Measurements from ENCODE around the gene NBPF20.
A peak's percentile ranks its signal among the peaks of the same experiment; 100 is the strongest.
"Not testable (repeated sequence)": the region's sequence is repeated elsewhere in the genome, so short reads cannot be mapped to it uniquely, and the experiment has no call there.

The NBPF20 gene

DNA sequence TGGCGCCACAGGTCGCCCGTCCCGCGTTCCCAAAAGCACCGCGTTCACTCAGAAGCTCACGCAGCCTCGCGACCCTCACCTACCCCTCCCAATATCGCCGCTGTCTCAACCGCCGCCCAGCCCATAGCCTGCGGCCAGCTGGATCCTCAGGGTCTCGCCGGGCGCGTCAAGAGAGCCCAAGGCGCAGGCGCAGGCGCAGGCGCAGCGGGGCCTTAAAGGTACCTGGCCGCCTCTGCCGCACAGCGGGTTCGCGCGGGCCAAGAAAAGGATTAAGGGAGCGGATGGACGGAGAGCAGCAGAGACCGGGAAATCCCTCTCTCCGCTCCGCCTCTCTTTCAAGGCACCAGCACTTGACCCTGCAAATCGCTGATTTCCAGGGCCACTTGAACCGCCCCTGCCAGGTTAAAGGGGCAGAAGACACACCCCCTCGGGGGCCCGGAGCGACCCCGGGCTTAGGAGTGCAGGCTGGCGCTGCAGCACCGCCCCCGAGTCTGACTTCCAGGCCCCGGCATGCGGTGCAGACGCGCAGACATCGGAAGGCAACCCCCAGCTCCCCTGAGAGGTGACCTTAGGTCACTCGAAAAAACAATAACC, at the start of gene NBPF20:
Gene NBPF20 (minus strand): TSS at position 168 of the 594 bp plus-strand sequence. CDS start 20,331 bp downstream, outside the sequence.
- DNase-seq = peak; percentile 91
- H3K36me3 Mint-ChIP-seq (ENCODE audit: low read depth) = peaks cover 14% of the 10 kb centered on the region
- peaks cover 26% of the 10 kb centered on the region for H3K9me3 Mint-ChIP-seq
- H3K4me1 Mint-ChIP-seq = peaks cover 16% of the 10 kb centered on the region
- TF ChIP-seq, protein P1, sequence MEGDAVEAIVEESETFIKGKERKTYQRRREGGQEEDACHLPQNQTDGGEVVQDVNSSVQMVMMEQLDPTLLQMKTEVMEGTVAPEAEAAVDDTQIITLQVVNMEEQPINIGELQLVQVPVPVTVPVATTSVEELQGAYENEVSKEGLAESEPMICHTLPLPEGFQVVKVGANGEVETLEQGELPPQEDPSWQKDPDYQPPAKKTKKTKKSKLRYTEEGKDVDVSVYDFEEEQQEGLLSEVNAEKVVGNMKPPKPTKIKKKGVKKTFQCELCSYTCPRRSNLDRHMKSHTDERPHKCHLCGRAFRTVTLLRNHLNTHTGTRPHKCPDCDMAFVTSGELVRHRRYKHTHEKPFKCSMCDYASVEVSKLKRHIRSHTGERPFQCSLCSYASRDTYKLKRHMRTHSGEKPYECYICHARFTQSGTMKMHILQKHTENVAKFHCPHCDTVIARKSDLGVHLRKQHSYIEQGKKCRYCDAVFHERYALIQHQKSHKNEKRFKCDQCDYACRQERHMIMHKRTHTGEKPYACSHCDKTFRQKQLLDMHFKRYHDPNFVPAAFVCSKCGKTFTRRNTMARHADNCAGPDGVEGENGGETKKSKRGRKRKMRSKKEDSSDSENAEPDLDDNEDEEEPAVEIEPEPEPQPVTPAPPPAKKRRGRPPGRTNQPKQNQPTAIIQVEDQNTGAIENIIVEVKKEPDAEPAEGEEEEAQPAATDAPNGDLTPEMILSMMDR (IDR thresholded peaks at IDR 0.05) = no peak
- H3K4me3 Mint-ChIP-seq = peak within 1 kb of the TSS; percentile 94
- peaks cover 56% of the 10 kb centered on the region for H3K27me3 Mint-ChIP-seq (ENCODE audit: low read depth, poor library complexity)
- H3K27ac Mint-ChIP-seq = peak within 1 kb of the TSS; percentile 96

DNA sequence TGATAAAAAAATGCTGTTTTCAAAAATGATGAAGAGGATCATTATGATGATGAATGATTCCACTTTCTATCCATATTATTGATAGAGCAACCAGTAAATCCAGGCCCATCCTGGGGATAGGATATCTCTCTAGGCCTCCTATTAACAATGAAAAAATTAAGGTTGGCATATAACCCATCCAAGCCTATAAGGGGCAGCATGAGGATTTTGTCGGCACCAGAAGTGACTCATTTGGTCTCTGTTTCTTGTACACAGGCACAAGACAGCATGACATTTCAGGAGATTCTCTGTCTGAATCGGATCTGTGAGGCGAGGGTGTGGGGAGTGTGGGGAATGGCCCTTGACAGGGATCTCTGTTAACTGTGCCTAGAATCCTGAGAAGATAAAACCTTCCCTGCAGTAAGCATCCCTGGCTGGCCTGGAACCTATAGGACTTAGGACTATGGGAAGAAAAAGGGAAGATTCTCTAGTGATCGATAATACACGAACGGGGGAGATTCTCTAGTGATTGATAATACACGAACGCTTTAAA, 49.5 kb upstream of the NBPF20 start:
- H3K27me3 Mint-ChIP-seq (ENCODE audit: low read depth, poor library complexity) = peaks cover 32% of the 10 kb centered on the region
- H3K27ac Mint-ChIP-seq; H3K9me3 Mint-ChIP-seq; H3K36me3 Mint-ChIP-seq (ENCODE audit: low read depth); H3K4me1 Mint-ChIP-seq; DNase-seq: not testable (repeated sequence)
- H3K4me3 Mint-ChIP-seq = peak overlapping the region; percentile 85

DNA sequence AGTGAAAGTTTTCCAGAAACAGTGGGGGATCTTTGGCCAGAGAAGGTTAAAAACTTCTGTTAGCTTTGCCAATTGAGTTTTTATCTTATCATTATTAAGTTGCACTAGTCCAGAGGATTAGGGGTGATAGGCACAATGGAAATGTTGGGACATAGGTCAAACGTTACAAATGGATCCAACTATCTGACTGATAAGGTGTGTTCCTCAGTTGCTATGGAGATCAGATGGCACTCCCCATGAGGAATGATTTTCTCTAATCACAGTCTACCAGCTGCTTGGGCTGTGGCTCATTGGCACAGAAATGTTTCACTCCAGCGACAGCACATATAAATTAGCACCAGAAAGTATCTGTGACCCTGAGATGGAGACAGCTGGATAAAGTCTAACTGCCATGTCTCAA, 47.3 kb upstream of the NBPF20 start:
- H3K27me3 Mint-ChIP-seq (ENCODE audit: low read depth, poor library complexity) = peaks cover 28% of the 10 kb centered on the region

DNA sequence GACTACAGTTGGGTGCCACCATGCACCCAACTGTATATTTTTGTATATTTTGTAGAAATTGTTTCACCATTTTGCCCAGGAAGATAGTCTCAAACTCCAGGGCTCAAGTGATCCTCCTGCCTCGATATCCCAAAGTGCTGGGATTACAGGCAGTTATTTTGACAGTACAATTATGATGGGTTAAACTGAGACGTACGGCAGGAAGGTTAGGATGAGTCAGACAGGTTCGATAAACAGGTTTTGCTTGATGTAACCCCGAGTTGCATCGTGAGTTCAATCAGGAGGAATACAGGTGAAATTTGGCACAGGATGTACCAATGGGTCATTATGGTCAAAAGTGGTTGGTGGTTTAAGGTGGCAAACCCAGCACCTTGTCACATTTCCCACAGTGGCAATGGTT, 46.0 kb upstream of the NBPF20 start:
- not testable (repeated sequence) for H3K9me3 Mint-ChIP-seq; H3K27ac Mint-ChIP-seq; H3K4me1 Mint-ChIP-seq; H3K36me3 Mint-ChIP-seq (ENCODE audit: low read depth); H3K4me3 Mint-ChIP-seq; DNase-seq
- peaks cover 24% of the 10 kb centered on the region for H3K27me3 Mint-ChIP-seq (ENCODE audit: low read depth, poor library complexity)

More for the DNA sequence above, 47.3 kb upstream of the NBPF20 start:
- H3K9me3 Mint-ChIP-seq; DNase-seq; H3K4me1 Mint-ChIP-seq; H3K27ac Mint-ChIP-seq; H3K4me3 Mint-ChIP-seq; H3K36me3 Mint-ChIP-seq (ENCODE audit: low read depth): not testable (repeated sequence)

DNA sequence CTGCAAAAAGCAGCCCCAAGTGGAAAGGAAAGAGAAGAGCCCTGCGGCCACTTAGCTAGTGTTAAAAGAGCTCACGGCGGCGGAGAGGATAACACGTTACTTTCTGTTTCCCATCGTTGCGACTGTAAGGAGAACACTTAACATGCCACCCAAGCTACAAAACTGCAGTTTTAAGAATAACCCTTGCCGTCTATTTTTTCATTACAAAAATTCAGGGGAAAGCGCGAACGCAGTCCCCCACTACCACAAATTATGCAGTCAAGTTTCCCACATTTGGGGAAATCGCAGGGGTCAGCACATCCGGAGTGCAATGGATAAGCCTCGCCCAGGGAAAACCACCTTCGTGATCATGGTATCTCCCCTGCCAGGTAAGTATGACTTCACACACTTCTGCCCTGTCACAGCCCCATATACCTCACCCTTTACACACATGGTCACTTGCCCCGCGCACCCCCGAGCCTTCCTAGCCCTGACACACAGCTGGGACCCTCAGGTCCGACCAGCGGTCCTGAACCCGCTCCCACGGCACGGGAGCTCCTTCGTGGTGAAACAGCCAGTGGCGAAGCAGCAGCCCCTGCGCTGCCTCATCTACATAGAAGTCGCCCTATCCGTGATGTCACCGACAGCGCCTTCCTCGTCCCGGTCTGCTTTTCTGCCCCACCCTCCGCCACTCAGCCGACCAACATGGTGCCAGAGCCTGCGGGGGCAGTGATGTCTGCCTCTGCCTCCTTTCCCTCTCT, 40.2 kb upstream of the NBPF20 start:
- Mint-ChIP-seq H3K4me3 (peak overlapping the region; percentile 85), H3K27ac (peak overlapping the region; percentile 100), H3K27me3 (ENCODE audit: low read depth, poor library complexity) (peaks cover 27% of the 10 kb centered on the region)
- not testable (repeated sequence) for H3K9me3 Mint-ChIP-seq; H3K36me3 Mint-ChIP-seq (ENCODE audit: low read depth); H3K4me1 Mint-ChIP-seq
- peak; percentile 39 for DNase-seq

DNA sequence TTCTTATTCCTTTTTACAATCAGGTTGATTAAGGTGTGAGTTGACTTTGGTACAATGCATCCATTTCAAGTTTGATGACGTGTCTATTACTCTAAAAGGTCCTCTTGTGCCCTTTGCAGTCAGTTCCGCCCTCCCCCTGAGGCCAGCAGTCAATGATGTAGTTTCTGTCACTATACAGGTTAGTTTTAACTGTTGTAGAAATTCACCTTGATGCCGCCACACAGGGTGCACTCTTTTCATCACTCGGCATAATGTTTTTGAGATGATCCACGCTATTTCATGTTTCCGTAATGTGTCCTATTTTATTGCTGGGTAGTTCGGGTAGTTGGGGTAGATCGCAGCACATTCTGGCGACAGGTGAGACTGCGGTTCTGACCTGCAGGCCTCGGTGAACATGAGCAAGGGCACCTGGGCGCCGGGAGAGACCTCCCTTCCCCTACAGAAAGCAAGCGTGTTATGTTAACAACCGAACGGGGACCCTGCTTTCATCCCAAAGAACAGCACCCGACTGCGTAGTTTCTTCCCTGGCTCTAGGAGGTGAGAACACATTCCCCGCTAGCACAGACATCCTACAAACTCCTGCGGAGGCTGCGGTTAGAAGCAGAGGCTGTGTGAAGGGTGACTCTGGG, 39.4 kb upstream of the NBPF20 start:
- H3K4me1 Mint-ChIP-seq; DNase-seq; H3K36me3 Mint-ChIP-seq (ENCODE audit: low read depth); H3K9me3 Mint-ChIP-seq: not testable (repeated sequence)
- H3K4me3 Mint-ChIP-seq = peak overlapping the region; percentile 85
- peak overlapping the region; percentile 100 for H3K27ac Mint-ChIP-seq
- H3K27me3 Mint-ChIP-seq (ENCODE audit: low read depth, poor library complexity) = peaks cover 32% of the 10 kb centered on the region

DNA sequence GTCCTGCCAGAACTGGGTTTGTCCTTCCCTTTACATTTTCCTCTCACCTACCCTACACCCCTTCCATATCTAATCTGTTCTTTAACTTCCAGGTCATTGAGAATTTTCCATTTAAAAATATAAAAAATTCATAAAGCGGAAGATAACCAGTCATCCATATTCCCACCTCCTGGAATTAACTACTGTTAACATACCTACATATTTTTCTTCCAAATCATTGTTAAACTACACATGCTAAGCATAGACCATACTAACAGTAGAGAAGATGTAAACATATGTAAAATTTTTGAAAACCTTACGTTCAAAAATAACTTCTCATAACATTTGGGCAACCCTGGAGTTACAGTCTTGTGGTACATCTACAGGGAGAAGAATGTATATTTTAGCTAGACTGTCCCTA, 38.6 kb upstream of the NBPF20 start:
- DNase-seq; H3K27ac Mint-ChIP-seq; H3K9me3 Mint-ChIP-seq; H3K4me1 Mint-ChIP-seq; H3K4me3 Mint-ChIP-seq; H3K36me3 Mint-ChIP-seq (ENCODE audit: low read depth): not testable (repeated sequence)
- H3K27me3 Mint-ChIP-seq (ENCODE audit: low read depth, poor library complexity) = peaks cover 36% of the 10 kb centered on the region

DNA sequence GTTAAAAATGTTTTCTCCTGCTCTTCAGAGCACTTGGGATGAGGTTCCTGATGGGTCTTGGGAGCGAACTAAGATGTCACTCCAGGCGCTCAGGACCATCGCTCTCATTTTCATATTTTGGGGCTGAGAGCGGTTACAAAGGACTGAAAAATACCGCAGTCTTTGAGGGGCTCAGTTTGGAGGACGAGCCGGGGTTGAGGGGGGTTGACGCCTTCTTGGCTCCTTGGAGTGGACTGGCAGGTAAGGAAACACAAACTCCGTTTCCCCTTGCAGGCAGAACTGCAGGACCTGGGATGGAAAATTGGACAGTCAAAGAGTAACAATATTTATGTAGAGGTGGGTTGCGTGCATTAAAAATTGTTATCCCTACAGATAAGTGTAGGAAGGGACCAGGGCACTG, 35.3 kb upstream of the NBPF20 start:
- Mint-ChIP-seq H3K4me3 (peak overlapping the region; percentile 54), H3K27me3 (ENCODE audit: low read depth, poor library complexity) (peaks cover 48% of the 10 kb centered on the region)
- not testable (repeated sequence) for H3K36me3 Mint-ChIP-seq (ENCODE audit: low read depth); H3K4me1 Mint-ChIP-seq; H3K9me3 Mint-ChIP-seq; H3K27ac Mint-ChIP-seq; DNase-seq

DNA sequence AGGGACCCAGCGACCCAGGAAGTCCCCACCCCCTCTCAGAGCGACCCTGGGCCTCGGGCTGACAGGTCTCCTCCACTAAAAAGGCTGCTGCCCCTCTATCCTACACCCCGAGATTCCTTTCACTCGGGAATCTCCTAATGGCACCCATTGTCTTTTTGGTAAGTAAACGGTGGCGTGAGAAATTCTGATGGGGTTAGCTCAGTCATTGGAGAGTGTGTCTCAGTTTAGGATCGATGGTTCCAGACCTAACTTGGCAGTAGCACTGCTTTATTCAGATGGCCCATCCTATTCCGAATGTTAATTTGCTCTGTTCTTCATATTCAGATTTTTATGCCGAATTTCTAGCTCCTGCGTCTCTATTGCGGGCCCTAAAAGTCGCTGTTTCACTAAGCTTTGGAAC, 34.6 kb upstream of the NBPF20 start:
- H3K27ac Mint-ChIP-seq = not testable (repeated sequence)
- Mint-ChIP-seq H3K27me3 (ENCODE audit: low read depth, poor library complexity) (peaks cover 51% of the 10 kb centered on the region), H3K4me3 (peak overlapping the region; percentile 73)

GRCh38 chr1:145459591-145459990, 34.2 kb upstream of the NBPF20 start:
- H3K4me3 Mint-ChIP-seq; DNase-seq; H3K9me3 Mint-ChIP-seq; H3K36me3 Mint-ChIP-seq (ENCODE audit: low read depth); H3K27ac Mint-ChIP-seq; H3K4me1 Mint-ChIP-seq: not testable (repeated sequence)
- H3K27me3 Mint-ChIP-seq (ENCODE audit: low read depth, poor library complexity) = peaks cover 56% of the 10 kb centered on the region

More for the DNA sequence above, 34.6 kb upstream of the NBPF20 start:
- not testable (repeated sequence) for H3K9me3 Mint-ChIP-seq; H3K4me1 Mint-ChIP-seq; H3K36me3 Mint-ChIP-seq (ENCODE audit: low read depth); DNase-seq

DNA sequence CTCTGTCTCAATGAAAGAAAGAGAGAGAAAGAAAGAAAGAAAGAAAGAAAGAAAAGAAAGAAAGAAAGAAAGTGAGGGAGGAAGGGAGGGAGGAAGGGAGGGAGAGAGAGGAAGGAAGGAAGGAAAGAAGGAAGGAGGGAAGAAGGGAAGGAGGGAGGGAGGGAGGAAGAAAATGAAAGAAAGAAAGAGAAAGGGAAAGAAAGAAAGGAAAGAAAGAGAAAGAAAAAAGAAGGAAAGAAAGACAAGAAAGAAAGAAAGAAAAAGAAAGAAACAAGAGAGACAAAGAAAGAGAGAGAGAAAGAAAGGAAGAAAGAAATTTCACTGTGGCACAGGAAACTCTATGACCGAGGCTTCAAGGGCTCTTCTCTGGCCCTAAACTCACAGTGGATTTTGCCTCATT, 33.7 kb upstream of the NBPF20 start:
- Mint-ChIP-seq H3K27me3 (ENCODE audit: low read depth, poor library complexity) (peaks cover 58% of the 10 kb centered on the region), H3K4me3 (peak overlapping the region; percentile 70)
- not testable (repeated sequence) for DNase-seq; H3K4me1 Mint-ChIP-seq; H3K36me3 Mint-ChIP-seq (ENCODE audit: low read depth); H3K27ac Mint-ChIP-seq; H3K9me3 Mint-ChIP-seq

- Mint-ChIP-seq H3K27me3 (ENCODE audit: low read depth, poor library complexity) (peaks cover 55% of the 10 kb centered on the region), H3K4me3 (peak overlapping the region; percentile 68)
- not testable (repeated sequence) for H3K4me1 Mint-ChIP-seq; H3K27ac Mint-ChIP-seq; DNase-seq; H3K9me3 Mint-ChIP-seq; H3K36me3 Mint-ChIP-seq (ENCODE audit: low read depth)
Observed at GRCh38 chr1:145454824-145455177, 29.4 kb upstream of the NBPF20 start.

All from nephron progenitor cell (in vitro differentiated cells).